Rectal smooth muscle tissue (tissue), 1 donor: ENCODE data around the gene BNIP3.

Experiments used
- H3K27ac ChIP-seq: one replicate; pipeline ENCODE4 v1.7.0; 2013; ENCODE audit warnings: low read depth, low read length, inconsistent platforms
- H3K27me3 ChIP-seq: one replicate; pipeline ENCODE4 v1.7.0; 2013; ENCODE audit warnings: low read length; ENCODE audit not compliant: control insufficient read depth, insufficient read depth
- H3K36me3 ChIP-seq: one replicate; pipeline ENCODE4 v1.7.0; 2013; ENCODE audit warnings: low read length; ENCODE audit not compliant: control insufficient read depth, insufficient read depth
- H3K4me1 ChIP-seq: one replicate; pipeline ENCODE4 v1.7.0; 2013; ENCODE audit warnings: low read length; ENCODE audit not compliant: control insufficient read depth, insufficient read depth
- H3K4me3 ChIP-seq: one replicate; pipeline ENCODE4 v1.7.0; 2013; ENCODE audit warnings: low read length
- H3K9ac ChIP-seq: one replicate; pipeline ENCODE4 v1.7.0; 2013; ENCODE audit warnings: low read length

The BNIP3 gene

DNA sequence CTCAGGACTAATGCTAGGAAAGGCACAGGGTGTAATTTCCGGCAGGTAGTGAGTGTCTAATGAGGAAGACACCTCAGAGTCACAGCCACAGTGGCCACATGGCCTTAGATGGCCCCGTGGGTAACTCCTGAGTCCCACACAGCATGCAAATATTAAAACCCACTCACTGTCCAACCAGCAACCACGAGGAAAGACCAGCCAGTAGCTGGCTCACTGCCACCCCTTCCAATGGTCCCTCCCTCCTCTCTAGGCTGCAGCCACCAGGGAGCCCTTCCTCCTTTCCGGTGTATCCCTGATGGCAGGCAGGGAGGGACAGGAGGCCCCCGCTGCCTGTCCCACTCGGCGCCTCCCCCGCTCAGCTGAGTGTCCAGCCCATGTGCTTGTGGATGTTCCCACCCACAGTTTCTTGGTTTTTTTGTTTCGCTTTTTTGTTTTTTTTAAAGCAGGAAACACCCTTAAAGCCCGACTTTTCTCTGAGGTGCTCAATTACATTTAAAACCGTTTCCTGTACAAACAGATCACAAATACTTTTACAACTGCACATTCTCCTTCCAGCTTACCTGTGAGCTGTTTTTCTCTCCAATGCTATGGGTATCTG, 9.2 kb downstream of the BNIP3 start:
- Histone ChIP-seq H3K27me3 (no peaks in the 10 kb centered on the region), H3K4me1 (no peaks in the 10 kb centered on the region), H3K4me3 (no peak overlapping the region), H3K36me3 (peaks cover 4% of the 10 kb centered on the region), H3K9ac (no peak overlapping the region), H3K27ac (no peak overlapping the region)

GRCh38 chr10:131971591-131971990, 10.1 kb downstream of the BNIP3 start:
- H3K27me3 ChIP-seq, result no peaks in the 10 kb centered on the region
- no peak overlapping the region for H3K27ac ChIP-seq
- no peaks in the 10 kb centered on the region for H3K4me1 ChIP-seq
- no peak overlapping the region for H3K4me3 ChIP-seq
- H3K9ac ChIP-seq, result no peak overlapping the region
- H3K36me3 ChIP-seq, result peaks cover 4% of the 10 kb centered on the region

- Histone ChIP-seq H3K9ac (no peak overlapping the region), H3K36me3 (peaks cover 4% of the 10 kb centered on the region), H3K27ac (no peak overlapping the region), H3K27me3 (no peaks in the 10 kb centered on the region), H3K4me1 (no peaks in the 10 kb centered on the region), H3K4me3 (no peak overlapping the region)
These were observed 10.8 kb downstream of the BNIP3 start for GRCh38 chr10:131970946-131971345.

GRCh38 chr10:131968949-131969348, 12.8 kb downstream of the BNIP3 start:
- H3K36me3 ChIP-seq, result peaks cover 4% of the 10 kb centered on the region
- no peaks in the 10 kb centered on the region for H3K27me3 ChIP-seq
- H3K27ac ChIP-seq, result no peak overlapping the region
- H3K4me3 ChIP-seq, result no peak overlapping the region
- no peaks in the 10 kb centered on the region for H3K4me1 ChIP-seq
- no peak overlapping the region for H3K9ac ChIP-seq

- Histone ChIP-seq H3K4me3 (no peak overlapping the region), H3K27ac (no peak overlapping the region), H3K4me1 (no peaks in the 10 kb centered on the region), H3K36me3 (peaks cover 6% of the 10 kb centered on the region), H3K9ac (no peak overlapping the region), H3K27me3 (no peaks in the 10 kb centered on the region)
These were observed 17.4 kb downstream of the BNIP3 start for GRCh38 chr10:131964298-131964697.

DNA sequence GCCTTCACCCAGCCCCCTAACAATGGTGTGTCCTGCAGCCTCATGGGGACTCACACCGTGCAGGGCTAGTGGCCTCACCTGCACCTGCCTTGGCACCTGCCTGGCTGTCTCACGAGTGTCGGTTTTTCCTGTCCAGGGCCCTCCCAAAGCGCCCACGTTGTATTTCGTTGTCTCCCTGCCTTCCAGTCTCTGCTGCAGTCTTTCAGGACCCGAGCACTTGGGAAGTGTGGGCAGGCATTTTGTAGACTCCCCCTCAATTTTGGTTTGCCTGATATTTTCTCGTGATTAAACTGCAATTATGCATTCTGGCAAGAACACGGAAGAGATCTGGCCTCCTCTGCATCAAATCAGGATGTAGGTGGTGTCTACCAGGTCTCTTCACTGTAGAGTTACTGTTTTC, 17.9 kb downstream of the BNIP3 start:
- H3K36me3 ChIP-seq, result peaks cover 4% of the 10 kb centered on the region
- no peaks in the 10 kb centered on the region for H3K4me1 ChIP-seq
- H3K9ac ChIP-seq, result no peak overlapping the region
- H3K4me3 ChIP-seq, result no peak overlapping the region
- H3K27me3 ChIP-seq, result no peaks in the 10 kb centered on the region
- H3K27ac ChIP-seq, result no peak overlapping the region

DNA sequence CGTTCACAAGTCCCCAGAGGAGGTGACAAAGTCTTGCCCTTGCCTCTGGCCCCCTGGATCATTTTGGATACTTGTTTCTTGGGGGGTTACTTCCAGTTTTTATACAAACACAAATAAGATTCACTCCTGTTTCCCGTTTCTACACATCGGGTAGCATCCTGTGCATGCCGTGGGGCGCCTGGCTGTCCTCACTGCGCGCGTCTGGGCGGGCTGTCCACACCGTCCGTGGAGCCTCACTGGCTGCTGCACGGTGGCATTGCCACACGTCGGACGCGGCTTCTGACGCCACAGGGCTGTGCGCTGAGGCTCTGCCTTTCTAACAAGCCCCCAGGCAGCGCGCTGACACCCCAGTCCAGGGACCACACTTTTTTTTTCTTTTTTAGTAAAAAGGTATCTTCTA, 18.4 kb downstream of the BNIP3 start:
- no peak overlapping the region for H3K4me3 ChIP-seq
- no peak overlapping the region for H3K9ac ChIP-seq
- H3K4me1 ChIP-seq, result no peaks in the 10 kb centered on the region
- peaks cover 5% of the 10 kb centered on the region for H3K36me3 ChIP-seq
- H3K27me3 ChIP-seq, result no peaks in the 10 kb centered on the region
- H3K27ac ChIP-seq, result no peak overlapping the region

DNA sequence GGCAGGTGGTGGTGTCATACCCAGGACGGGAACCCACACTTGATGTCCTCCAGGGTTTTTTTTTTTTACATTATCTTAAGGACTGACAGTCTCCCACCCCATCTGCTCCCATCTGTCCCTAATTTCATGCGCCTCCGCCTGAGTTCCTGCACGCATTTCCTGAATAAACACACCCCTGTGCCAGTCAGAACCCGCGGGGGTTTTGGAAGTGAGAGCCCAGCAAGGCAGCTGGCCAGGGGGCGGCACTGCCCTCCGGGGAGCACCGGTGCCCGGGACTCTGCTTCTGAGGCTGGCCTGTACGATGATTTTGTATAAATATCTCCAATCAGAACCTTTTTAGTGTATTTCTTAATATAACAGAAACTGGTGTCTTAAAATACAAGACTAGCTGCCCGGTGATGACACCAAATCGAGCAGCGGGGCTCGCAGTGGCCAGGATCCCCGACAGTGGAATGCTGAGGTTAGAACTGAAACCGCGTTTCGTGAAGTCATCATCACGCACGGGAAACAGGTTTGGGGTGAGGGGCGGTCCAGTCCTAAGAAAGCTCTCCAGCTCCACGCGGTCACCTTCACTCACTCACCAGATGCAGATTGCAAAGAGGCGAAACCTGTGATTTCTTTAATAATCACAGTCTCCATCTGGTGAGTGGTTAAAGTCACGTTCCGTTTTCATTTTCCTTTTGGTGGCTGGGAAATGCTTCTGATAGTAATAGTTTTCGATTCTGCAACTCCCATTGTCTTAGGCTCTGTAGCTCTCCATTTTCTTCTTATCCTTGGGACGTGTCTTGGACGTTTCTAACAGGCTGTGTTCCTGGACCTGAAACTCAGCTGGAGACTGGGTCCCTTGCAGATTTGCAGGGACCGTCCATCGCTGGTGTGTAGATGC, 19.7 kb downstream of the BNIP3 start:
- Histone ChIP-seq H3K9ac (no peak overlapping the region), H3K4me3 (no peak overlapping the region), H3K27ac (no peak overlapping the region), H3K36me3 (peaks cover 10% of the 10 kb centered on the region), H3K27me3 (no peaks in the 10 kb centered on the region), H3K4me1 (no peaks in the 10 kb centered on the region)

- peaks cover 10% of the 10 kb centered on the region for H3K36me3 ChIP-seq
These were observed 20.5 kb downstream of the BNIP3 start for GRCh38 chr10:131961047-131961776.

GRCh38 chr10:131960631-131961046, 21.1 kb downstream of the BNIP3 start:
- Histone ChIP-seq H3K9ac (no peak overlapping the region), H3K4me3 (no peak overlapping the region), H3K36me3 (peaks cover 10% of the 10 kb centered on the region), H3K27me3 (no peaks in the 10 kb centered on the region), H3K27ac (no peak overlapping the region), H3K4me1 (no peaks in the 10 kb centered on the region)

More at GRCh38 chr10:131961047-131961776, 20.5 kb downstream of the BNIP3 start:
- H3K27me3 ChIP-seq, result no peaks in the 10 kb centered on the region
- H3K4me3 ChIP-seq, result no peak overlapping the region
- H3K27ac ChIP-seq, result no peak overlapping the region
- H3K4me1 ChIP-seq, result no peaks in the 10 kb centered on the region
- H3K9ac ChIP-seq, result no peak overlapping the region

DNA sequence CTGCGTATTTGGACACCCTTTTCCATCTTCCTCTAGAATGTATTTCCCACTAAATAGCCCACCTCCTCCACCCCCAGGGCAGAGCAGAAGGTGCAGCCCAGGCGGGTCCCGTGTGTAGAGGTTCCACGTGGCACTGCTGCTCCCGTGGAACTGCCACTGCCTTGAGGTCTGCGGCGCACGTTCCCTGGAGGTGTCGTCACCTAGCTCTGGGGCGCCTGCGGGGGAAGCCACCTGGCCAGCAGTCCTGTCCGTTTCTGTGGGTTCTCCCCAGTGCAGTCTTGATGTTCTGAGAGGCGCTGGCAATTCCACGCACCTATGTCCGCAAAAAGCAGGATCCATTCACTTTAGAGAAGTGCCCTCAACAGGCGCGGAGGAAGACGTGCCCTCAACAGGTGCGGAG, 21.9 kb downstream of the BNIP3 start:
- no peak overlapping the region for H3K9ac ChIP-seq
- peaks cover 10% of the 10 kb centered on the region for H3K36me3 ChIP-seq
- no peak overlapping the region for H3K4me3 ChIP-seq
- no peak overlapping the region for H3K27ac ChIP-seq
- no peaks in the 10 kb centered on the region for H3K4me1 ChIP-seq
- H3K27me3 ChIP-seq, result no peaks in the 10 kb centered on the region

DNA sequence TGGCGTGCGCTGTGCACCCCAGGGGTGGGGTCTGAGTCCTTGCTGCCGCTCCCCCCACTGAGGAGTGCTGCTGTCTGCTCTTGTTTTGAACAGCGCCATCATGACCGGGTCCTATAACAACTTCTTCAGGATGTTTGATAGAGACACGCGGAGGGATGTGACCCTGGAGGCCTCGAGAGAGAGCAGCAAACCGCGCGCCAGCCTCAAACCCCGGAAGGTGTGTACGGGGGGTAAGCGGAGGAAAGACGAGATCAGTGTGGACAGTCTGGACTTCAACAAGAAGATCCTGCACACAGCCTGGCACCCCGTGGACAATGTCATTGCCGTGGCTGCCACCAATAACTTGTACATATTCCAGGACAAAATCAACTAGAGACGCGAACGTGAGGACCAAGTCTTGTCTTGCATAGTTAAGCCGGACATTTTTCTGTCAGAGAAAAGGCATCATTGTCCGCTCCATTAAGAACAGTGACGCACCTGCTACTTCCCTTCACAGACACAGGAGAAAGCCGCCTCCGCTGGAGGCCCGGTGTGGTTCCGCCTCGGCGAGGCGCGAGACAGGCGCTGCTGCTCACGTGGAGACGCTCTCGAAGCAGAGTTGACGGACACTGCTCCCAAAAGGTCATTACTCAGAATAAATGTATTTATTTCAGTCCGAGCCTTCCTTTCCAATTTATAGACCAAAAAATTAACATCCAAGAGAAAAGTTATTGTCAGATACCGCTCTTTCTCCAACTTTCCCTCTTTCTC, 26.0 kb downstream of the BNIP3 start:
- no peak overlapping the region for H3K9ac ChIP-seq
- H3K27ac ChIP-seq, result no peak overlapping the region
- H3K4me3 ChIP-seq, result no peak overlapping the region
- peaks cover 12% of the 10 kb centered on the region for H3K36me3 ChIP-seq
- H3K27me3 ChIP-seq, result no peaks in the 10 kb centered on the region
- H3K4me1 ChIP-seq, result no peaks in the 10 kb centered on the region
